ENCODE measurements around the gene C17orf67. TPM values are rescaled to one million over a fixed set of nuclear protein-coding genes. Genes with fewer than 3 reads are reported as not detected.

C17orf67 gene
- total and polyA plus RNA-seq, 9 of the 15 experiments (the other 6 are each of a cell fraction or from before 2014, with no cell fraction given), result 0.07 to 1.7 (median 0.59) TPM

DNA sequence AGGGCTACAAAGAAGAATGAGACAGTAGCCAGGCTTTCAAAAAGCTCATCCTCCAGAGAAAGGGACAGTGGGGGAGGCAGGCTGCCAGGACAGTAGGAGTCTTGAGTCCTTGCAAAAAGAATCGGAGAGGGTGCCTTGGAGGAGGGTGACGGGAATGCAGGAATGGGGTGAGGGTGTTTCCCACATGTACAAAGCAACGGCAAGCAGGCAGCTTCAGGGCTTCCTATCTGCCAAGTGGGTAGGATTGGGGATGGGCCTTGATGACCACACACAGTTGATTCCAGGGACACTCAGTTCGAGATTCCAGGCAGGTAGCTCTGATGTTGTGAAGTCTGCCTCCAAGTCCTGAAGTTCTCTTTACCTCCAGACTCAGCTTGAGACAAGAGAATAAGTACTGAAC lies 54.4 kb downstream of the C17orf67 start:
- FAIRE-seq (no peak), ATAC-seq (no peak), DNase-seq (ENCODE audit: extremely low read depth in 1 of 4, low spot score in 3 of 4) (no peak)
- WGBS (ENCODE audit: insufficient coverage, low coverage, missing lambda C conversion rate), result 2% methylated on average over 4 of the region's 4 CpGs
- ChIA-PET POLR2A (interaction anchor here (0.5 kb wide), 1 partner anchor 513 kb away, joined by 3 read pairs; no protein-coding TSS in a partner anchor), CTCF (ENCODE audit: low intra/inter-chr PET ratio) (interaction anchor here (0.6 to 2.1 kb wide), 2 partner anchors 187 to 883 kb away, joined by 6 to 12 read pairs; no protein-coding TSS in a partner anchor)
- no peaks in the 10 kb centered on the region for H3K9me3 ChIP-seq (replicated peaks; ENCODE audit: control insufficient read depth, insufficient read depth, low read depth, low read length)
- BruUV-seq (replicated peaks), result no TSS peak
- H2AFZ ChIP-seq (ENCODE audit: low read depth, low read length), result no peak overlapping the region
- H3K36me3 ChIP-seq (ENCODE audit: control insufficient read depth, insufficient read depth, low read length), result no peaks in the 10 kb centered on the region; the same call in 2 of the 3 replicates
- no peak overlapping the region for H3K27ac ChIP-seq (ENCODE audit: extremely low read depth, low read depth, low read length)
- no peaks in the 10 kb centered on the region for H3K9me1 ChIP-seq (ENCODE audit: control insufficient read depth, insufficient read depth, low read length)
- H3K4me1 ChIP-seq (replicated peaks in 1 of 2; ENCODE audit: control insufficient read depth in 2 of 2, insufficient read depth in 2 of 2, low read length in 2 of 2), result peaks cover 0 to 9% of the 10 kb centered on the region in 2 experiments; a peak in 3 of 5 replicates
- no peak overlapping the region for H3K4me2 ChIP-seq (ENCODE audit: insufficient read depth, low read length)
- H3K27me3 ChIP-seq (ENCODE audit: control insufficient read depth in 2 of 2, insufficient read depth in 2 of 2, low read length in 2 of 2), result peaks cover 29 to 36% of the 10 kb centered on the region in 2 experiments
- H3K79me2 ChIP-seq (ENCODE audit: control insufficient read depth, insufficient read depth, low read length), result no peaks in the 10 kb centered on the region
- no peaks in the 10 kb centered on the region; the same call in 1 of the 2 replicates for H4K20me1 ChIP-seq (replicated peaks; ENCODE audit: control insufficient read depth, insufficient read depth, low read length)
- in situ Hi-C loops (cut with MboI), result no loop called here
- H3K9ac ChIP-seq (ENCODE audit: insufficient read depth in 1 of 2, low read depth in 2 of 2, low read length in 2 of 2), result no peak overlapping the region
- TF ChIP-seq, protein P1, sequence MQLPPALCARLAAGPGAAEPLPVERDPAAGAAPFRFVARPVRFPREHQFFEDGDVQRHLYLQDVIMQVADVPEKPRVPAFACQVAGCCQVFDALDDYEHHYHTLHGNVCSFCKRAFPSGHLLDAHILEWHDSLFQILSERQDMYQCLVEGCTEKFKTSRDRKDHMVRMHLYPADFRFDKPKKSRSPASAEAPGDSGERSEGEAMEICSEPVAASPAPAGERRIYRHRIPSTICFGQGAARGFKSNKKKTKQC (CRISPR knock-in tag; IDR thresholded peaks at IDR 0.05), result no peak
- TF ChIP-seq POU5F1 (IDR thresholded peaks at IDR 0.05; ENCODE audit: borderline replicate concordance, low read depth, low read length, partially characterized antibody) (no peak), MCM3 (IDR thresholded peaks at IDR 0.05) (no peak), ZNF146 (CRISPR knock-in tag; IDR thresholded peaks at IDR 0.05; ENCODE audit: unreplicated experiment) (no peak), ZC3H4 (CRISPR knock-in tag; IDR thresholded peaks at IDR 0.05; ENCODE audit: borderline replicate concordance) (no peak), SMARCB1 (IDR thresholded peaks at IDR 0.05; ENCODE audit: insufficient read length, low read depth) (no peak), RUNX1 (IDR thresholded peaks at IDR 0.05; ENCODE audit: low read depth) (no peak), ZSCAN32 (CRISPR knock-in tag; IDR thresholded peaks at IDR 0.05) (no peak), ZNF766 (CRISPR knock-in tag; conservative IDR thresholded peaks at IDR 0.05) (no peak), PHF8 (IDR thresholded peaks at IDR 0.05; ENCODE audit: borderline replicate concordance, low read length) (no peak), SREBF1 (IDR thresholded peaks at IDR 0.05; ENCODE audit: borderline replicate concordance, low read depth, low read length) (no peak), CAMTA2 (CRISPR knock-in tag; conservative IDR thresholded peaks at IDR 0.05) (no peak), MAFK (IDR thresholded peaks at IDR 0.05; ENCODE audit: low read length) (no peak), SLC30A9 (CRISPR knock-in tag; IDR thresholded peaks at IDR 0.05) (no peak)
- TF ChIP-seq, protein P2, sequence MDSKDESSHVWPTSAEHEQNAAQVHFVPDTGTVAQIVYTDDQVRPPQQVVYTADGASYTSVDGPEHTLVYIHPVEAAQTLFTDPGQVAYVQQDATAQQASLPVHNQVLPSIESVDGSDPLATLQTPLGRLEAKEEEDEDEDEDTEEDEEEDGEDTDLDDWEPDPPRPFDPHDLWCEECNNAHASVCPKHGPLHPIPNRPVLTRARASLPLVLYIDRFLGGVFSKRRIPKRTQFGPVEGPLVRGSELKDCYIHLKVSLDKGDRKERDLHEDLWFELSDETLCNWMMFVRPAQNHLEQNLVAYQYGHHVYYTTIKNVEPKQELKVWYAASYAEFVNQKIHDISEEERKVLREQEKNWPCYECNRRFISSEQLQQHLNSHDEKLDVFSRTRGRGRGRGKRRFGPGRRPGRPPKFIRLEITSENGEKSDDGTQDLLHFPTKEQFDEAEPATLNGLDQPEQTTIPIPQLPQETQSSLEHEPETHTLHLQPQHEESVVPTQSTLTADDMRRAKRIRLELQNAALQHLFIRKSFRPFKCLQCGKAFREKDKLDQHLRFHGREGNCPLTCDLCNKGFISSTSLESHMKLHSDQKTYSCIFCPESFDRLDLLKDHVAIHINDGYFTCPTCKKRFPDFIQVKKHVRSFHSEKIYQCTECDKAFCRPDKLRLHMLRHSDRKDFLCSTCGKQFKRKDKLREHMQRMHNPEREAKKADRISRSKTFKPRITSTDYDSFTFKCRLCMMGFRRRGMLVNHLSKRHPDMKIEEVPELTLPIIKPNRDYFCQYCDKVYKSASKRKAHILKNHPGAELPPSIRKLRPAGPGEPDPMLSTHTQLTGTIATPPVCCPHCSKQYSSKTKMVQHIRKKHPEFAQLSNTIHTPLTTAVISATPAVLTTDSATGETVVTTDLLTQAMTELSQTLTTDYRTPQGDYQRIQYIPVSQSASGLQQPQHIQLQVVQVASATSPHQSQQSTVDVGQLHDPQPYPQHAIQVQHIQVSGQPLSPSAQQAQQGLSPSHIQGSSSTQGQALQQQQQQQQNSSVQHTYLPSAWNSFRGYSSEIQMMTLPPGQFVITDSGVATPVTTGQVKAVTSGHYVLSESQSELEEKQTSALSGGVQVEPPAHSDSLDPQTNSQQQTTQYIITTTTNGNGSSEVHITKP (IDR thresholded peaks at IDR 0.05; ENCODE audit: partially characterized antibody), result no peak
- TF ChIP-seq, protein P3, sequence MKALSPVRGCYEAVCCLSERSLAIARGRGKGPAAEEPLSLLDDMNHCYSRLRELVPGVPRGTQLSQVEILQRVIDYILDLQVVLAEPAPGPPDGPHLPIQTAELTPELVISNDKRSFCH (CRISPR knock-in tag; IDR thresholded peaks at IDR 0.05), result no peak
- TF ChIP-seq, protein P3 (tag; IDR thresholded peaks at IDR 0.05), result no peak
- TF ChIP-seq, protein P4, sequence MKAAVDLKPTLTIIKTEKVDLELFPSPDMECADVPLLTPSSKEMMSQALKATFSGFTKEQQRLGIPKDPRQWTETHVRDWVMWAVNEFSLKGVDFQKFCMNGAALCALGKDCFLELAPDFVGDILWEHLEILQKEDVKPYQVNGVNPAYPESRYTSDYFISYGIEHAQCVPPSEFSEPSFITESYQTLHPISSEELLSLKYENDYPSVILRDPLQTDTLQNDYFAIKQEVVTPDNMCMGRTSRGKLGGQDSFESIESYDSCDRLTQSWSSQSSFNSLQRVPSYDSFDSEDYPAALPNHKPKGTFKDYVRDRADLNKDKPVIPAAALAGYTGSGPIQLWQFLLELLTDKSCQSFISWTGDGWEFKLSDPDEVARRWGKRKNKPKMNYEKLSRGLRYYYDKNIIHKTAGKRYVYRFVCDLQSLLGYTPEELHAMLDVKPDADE (conservative IDR thresholded peaks at IDR 0.05; ENCODE audit: control insufficient read depth, low read depth, low read length), result no peak
- intact Hi-C loops (cut with micrococcal nuclease), result no loop called here
- no peak overlapping the region for H3K4me3 ChIP-seq

All from K562 (cell line).